ENCODE measurements around the gene MBLAC1.

MBLAC1 gene

GRCh38 chr7:100154651-100155491, 28.1 kb downstream of the MBLAC1 start:
- FAIRE-seq = no peak

- no peak for FAIRE-seq
Observed at GRCh38 chr7:100155553-100156317, 29.0 kb downstream of the MBLAC1 start.

GRCh38 chr7:100156331-100157068, 29.7 kb downstream of the MBLAC1 start:
- FAIRE-seq = no peak

GRCh38 chr7:100157069-100157333, 30.2 kb downstream of the MBLAC1 start:
- no peak for FAIRE-seq

GRCh38 chr7:100157334-100158228, 30.8 kb downstream of the MBLAC1 start:
- FAIRE-seq = no peak

GRCh38 chr7:100158229-100159098, 31.7 kb downstream of the MBLAC1 start, which contains the start of gene TRAPPC14:
TSS of gene TRAPPC14 (minus strand) at chr7:100158723. CDS start at chr7:100158499, 224 bp downstream.
- no peak for FAIRE-seq

GRCh38 chr7:100159099-100159623, 32.4 kb downstream of the MBLAC1 start:
- no peak for FAIRE-seq

- FAIRE-seq = no peak
Observed at GRCh38 chr7:100160067-100160466, 33.3 kb downstream of the MBLAC1 start.

- FAIRE-seq = no peak
Observed at GRCh38 chr7:100163006-100163531, 36.3 kb downstream of the MBLAC1 start.

GRCh38 chr7:100163871-100164270, 37.1 kb downstream of the MBLAC1 start:
- no peak for FAIRE-seq

- no peak for FAIRE-seq
Observed at GRCh38 chr7:100166317-100166940, 39.7 kb downstream of the MBLAC1 start.

- no peak for FAIRE-seq
Observed at GRCh38 chr7:100166970-100167911, 40.5 kb downstream of the MBLAC1 start.

GRCh38 chr7:100167912-100168323, 41.2 kb downstream of the MBLAC1 start:
- no peak for FAIRE-seq

GRCh38 chr7:100169147-100169850, 42.5 kb downstream of the MBLAC1 start:
- FAIRE-seq = no peak

- no peak for FAIRE-seq
Observed at GRCh38 chr7:100170101-100170897, 43.5 kb downstream of the MBLAC1 start.

GRCh38 chr7:100171087-100171681, 44.4 kb downstream of the MBLAC1 start:
- FAIRE-seq = no peak

GRCh38 chr7:100171840-100172239, 45.1 kb downstream of the MBLAC1 start:
- no peak for FAIRE-seq
